Thoracic aorta (tissue), 2 donors: ENCODE results near the gene ATP13A3. TPM values are rescaled to one million over a fixed set of nuclear protein-coding genes. Genes with fewer than 3 reads are reported as not detected.
"Not testable (repeated sequence)": the region's sequence is repeated elsewhere in the genome, so short reads cannot be mapped to it uniquely, and the experiment has no call there.

Source experiments
- ATAC-seq: fragments of 150-250 bp; one replicate; pipeline ENCODE4 v1.8.0; 2017; ENCODE audit warnings: low read depth; ENCODE audit not compliant: insufficient number of reproducible peaks, low FRiP score
- DNase-seq: peaks from one replicate; pipeline ENCODE4 v3.0.0-alpha.2; 2020; ENCODE audit warnings: low spot score
- H3K27ac ChIP-seq, 2 donors: fragments of 200-600 bp; sonication (generic); 1 replicate in 1 of 2; 2 replicates in 1 of 2; pipeline ENCODE4 v1.5.1; 2016; ENCODE audit warnings: mild to moderate bottlenecking in 2 of 2, moderate library complexity in 2 of 2
- H3K27me3 ChIP-seq: fragments of 200-600 bp; sonication (generic); replicated peaks from 2 replicates; pipeline ENCODE4 v1.6.0; 2016; ENCODE audit warnings: mild to moderate bottlenecking; ENCODE audit not compliant: insufficient read depth
- H3K36me3 ChIP-seq: fragments of 200-600 bp; sonication (generic); one replicate; pipeline ENCODE4 v1.5.1; 2016
- H3K4me1 ChIP-seq, 2 donors: fragments of 200-600 bp; sonication (generic); 1 replicate in 1 of 2; 2 replicates in 1 of 2; pipeline versions ENCODE4 v1.5.1 to v1.6.0; 2016; ENCODE audit warnings: low read depth in 2 of 2, mild to moderate bottlenecking in 1 of 2; ENCODE audit not compliant: control insufficient read depth in 1 of 2
- H3K4me3 ChIP-seq: fragments of 200-600 bp; sonication (generic); 2 replicates; pipeline ENCODE4 v1.5.1; 2016; ENCODE audit warnings: mild to moderate bottlenecking
- H3K9me3 ChIP-seq: fragments of 200-600 bp; sonication (generic); 2 replicates; pipeline ENCODE4 v1.5.1; 2016
- total RNA-seq, 2 donors: library from RNA; depleted of rRNA; stranded (reverse); fragments of >200 nt; gene quantifications; one replicate each; pipeline versions ENCODE4 v1.1.0 to v1.2.3, GENCODE V29; 2016
- TF ChIP-seq, protein P1 (sequence below): fragments of 200-600 bp; sonication (generic); IDR thresholded peaks from one replicate; pipeline ENCODE4 v1.5.1; 2019; ENCODE audit warnings: antibody characterized with exemption

The ATP13A3 gene
- 100 to 1,000 TPM; 188 to 361 TPM for total RNA-seq

DNA sequence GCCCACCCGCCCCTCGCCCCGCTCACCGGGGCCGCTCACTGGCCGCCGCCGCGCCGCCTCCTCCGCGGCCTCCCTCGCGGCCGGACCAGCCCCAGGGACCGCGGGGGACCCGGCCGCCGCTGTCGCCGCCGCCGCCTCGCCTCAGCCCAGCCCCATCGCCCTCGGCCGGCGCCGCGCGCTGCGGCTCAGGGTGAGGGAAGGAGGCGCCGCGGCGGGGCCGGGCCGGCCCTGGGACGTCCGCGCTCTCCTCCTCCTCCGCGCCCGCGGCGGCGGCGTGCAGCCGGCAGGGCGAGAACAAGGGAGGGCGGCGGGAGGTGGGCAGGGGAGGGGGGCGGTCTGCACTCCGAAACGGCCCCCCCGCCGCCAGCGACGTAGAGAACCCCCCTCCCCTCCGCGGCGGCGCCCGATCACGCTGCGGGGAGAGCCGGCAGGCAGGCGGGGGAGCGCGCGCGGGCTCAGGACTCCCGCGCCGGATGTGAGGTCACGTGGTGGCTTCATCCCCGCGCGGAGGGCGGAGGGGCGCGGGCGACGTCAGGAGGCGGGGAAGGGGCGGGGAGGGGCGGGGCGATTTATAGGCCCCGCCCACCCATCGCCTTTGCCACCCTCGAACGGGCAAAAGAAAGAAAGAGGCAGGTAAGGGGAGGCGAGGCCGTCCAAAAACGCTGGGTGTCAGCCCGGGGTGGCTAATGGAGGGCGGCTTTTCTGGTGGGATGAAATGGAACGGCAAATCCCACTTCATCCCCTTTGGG lies at the start of gene ATP13A3:
Gene ATP13A3 (minus strand): TSS at position 463 of the 749 bp plus-strand sequence. CDS start 24,812 bp downstream, outside the sequence.
- TF ChIP-seq, protein P1, sequence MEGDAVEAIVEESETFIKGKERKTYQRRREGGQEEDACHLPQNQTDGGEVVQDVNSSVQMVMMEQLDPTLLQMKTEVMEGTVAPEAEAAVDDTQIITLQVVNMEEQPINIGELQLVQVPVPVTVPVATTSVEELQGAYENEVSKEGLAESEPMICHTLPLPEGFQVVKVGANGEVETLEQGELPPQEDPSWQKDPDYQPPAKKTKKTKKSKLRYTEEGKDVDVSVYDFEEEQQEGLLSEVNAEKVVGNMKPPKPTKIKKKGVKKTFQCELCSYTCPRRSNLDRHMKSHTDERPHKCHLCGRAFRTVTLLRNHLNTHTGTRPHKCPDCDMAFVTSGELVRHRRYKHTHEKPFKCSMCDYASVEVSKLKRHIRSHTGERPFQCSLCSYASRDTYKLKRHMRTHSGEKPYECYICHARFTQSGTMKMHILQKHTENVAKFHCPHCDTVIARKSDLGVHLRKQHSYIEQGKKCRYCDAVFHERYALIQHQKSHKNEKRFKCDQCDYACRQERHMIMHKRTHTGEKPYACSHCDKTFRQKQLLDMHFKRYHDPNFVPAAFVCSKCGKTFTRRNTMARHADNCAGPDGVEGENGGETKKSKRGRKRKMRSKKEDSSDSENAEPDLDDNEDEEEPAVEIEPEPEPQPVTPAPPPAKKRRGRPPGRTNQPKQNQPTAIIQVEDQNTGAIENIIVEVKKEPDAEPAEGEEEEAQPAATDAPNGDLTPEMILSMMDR, result peak; percentile 3
- no peaks in the 10 kb centered on the region for H3K9me3 ChIP-seq
- peak within 1 kb of the TSS; percentile 89 for H3K27ac ChIP-seq
- no peaks in the 10 kb centered on the region for H3K36me3 ChIP-seq
- peak; percentile 71 for DNase-seq
- ATAC-seq, result peak; percentile 82
- H3K4me3 ChIP-seq, result peak within 1 kb of the TSS; percentile 71
- H3K4me1 ChIP-seq, result peaks cover 19 to 58% of the 10 kb centered on the region in 2 donors
- H3K27me3 ChIP-seq, result no peaks in the 10 kb centered on the region

DNA sequence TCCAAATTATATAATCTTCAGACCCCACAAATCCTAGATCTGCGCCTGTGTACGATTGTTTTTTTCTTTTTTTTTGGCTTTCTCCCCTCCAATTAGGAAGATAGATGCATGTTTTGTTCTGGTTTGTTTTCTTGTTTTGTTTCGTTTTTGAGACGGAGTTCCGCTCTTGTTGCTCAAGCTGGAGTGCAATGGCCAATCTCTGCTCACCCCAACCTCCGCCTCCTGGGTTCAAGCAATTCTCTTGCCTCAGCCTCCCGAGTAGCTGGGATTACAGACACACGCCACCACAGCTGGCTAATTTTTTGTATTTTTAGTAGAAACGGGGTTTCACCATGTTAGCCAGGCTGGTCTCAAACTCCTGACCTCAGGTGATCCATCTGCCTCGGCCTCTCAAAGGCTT lies 48.4 kb upstream of the ATP13A3 start:
- not testable (repeated sequence) for H3K27ac ChIP-seq, ATAC-seq, H3K4me3 ChIP-seq, H3K27me3 ChIP-seq, H3K36me3 ChIP-seq, H3K9me3 ChIP-seq, DNase-seq
- H3K4me1 ChIP-seq, result peaks cover 13 to 17% of the 10 kb centered on the region in 2 donors

DNA sequence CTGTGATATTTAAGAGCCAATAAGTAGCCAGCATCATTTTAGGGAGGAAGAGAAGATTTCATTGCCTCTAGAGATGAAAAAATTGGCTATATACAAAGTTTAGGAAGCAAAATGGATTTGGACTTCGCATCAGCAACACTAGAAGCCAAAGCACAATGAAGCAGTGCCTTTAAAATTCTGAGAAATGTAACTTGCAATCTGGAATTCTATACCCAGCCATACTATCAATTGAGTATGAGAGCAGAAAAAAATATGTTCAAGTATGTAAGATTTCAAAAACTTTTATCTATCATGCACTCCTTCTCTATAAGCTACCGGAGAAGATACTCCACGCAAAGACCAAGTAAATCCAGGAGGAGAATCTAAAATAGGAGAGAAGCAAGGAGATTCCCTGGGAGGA lies 47.4 kb upstream of the ATP13A3 start:
- no peak for DNase-seq
- H3K36me3 ChIP-seq, result no peaks in the 10 kb centered on the region
- H3K4me3 ChIP-seq, result no peak overlapping the region
- TF ChIP-seq, protein P1, result no peak
- no peak for ATAC-seq
- peaks cover 7% of the 10 kb centered on the region for H3K9me3 ChIP-seq
- peaks cover 13 to 17% of the 10 kb centered on the region in 2 donors for H3K4me1 ChIP-seq
- no peaks in the 10 kb centered on the region for H3K27me3 ChIP-seq
- no peak overlapping the region for H3K27ac ChIP-seq

DNA sequence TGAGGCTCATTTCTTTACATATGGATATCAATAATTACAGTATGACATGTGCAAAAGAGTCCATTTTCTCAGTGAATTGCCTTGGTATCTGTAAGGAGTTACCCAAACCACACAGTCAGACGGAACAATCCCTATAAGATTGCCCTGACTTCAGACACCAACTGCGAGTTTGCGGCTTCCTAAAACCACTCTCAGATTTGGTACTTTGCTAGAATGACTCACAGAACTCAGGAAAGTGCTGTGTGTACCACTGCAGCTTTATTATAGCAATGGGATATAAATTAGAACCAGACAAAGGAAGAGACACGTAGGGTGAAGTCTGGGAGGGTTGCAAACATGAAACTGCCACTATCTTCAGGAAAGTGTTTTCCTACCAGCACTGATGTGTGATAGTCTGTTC lies 45.8 kb upstream of the ATP13A3 start:
- H3K36me3 ChIP-seq, result no peaks in the 10 kb centered on the region
- DNase-seq (no peak), ATAC-seq (no peak)
- no peak overlapping the region for H3K27ac ChIP-seq
- TF ChIP-seq, protein P1, result no peak
- H3K27me3 ChIP-seq, result no peaks in the 10 kb centered on the region
- peaks cover 8 to 10% of the 10 kb centered on the region in 2 donors for H3K4me1 ChIP-seq
- no peak overlapping the region for H3K4me3 ChIP-seq
- H3K9me3 ChIP-seq, result peaks cover 7% of the 10 kb centered on the region

DNA sequence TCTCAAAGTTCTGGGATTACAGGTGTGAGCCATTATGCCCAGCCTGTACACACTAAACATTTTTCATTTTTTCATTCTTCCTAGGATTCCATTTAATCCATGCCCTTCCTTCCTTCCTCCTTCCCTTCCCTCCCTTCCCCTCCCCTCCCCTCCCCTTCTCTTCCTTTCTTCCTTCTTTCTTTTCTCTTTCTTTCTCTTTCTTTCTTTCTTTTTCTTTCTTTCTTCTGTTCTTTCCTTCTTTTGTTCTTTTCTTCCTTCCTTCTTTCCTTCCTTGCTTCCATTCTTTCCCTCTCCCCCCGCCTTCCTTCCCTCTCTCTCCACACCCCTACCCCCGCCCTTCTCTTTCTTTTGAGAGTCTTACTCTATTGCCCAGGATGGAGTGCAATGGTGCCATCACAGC lies 40.9 kb upstream of the ATP13A3 start:
- TF ChIP-seq, protein P1, result no peak
- H3K4me3 ChIP-seq, result no peak overlapping the region
- no peaks in the 10 kb centered on the region for H3K4me1 ChIP-seq
- H3K27me3 ChIP-seq, result no peaks in the 10 kb centered on the region
- ATAC-seq (no peak), DNase-seq (no peak)
- H3K9me3 ChIP-seq, result no peaks in the 10 kb centered on the region
- H3K36me3 ChIP-seq, result no peaks in the 10 kb centered on the region
- H3K27ac ChIP-seq, result peak overlapping the region in 1 of 2 donors; percentile 61
